ENCODE measurements around the gene ALPI. TPM values are rescaled to one million over a fixed set of nuclear protein-coding genes. Genes with fewer than 3 reads are reported as not detected.

Gene ALPI
- total RNA-seq, 4 donors from 2014 or later = not detected

DNA sequence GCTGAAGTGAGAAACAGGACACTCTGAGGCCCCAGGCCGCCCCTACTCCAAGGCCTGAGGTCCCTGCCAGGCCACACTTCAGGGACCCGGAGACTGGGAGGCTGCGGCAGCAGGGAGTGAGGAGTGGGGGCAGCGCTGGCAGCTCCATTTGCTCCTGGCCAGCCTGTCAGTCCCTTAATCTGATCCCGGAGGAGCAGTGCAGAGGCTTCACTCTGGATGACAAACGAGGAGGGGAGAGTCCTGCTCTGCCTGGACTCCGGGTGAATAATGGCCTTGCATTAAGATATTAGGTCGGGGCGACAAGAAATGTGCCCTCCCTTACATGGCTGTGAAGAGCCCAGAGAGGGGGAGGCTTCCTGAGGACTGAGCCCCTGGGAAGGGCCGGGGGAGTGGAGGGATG is 49.9 kb downstream of the ALPI start:
- WGBS, 2 donors = 60% methylated on average over 2 of the region's 10 CpGs; no CpG with 5 or more reads in 1 of the 2 donors
- Histone ChIP-seq H3K27me3 (peaks cover 0 to 87% (median 7%) of the 10 kb centered on the region in 4 donors), H3K4me3 (no peak overlapping the region), H3K27ac (no peak overlapping the region), H3K9me3 (no peaks in the 10 kb centered on the region), H3K4me1 (peaks cover 3 to 19% (median 10%) of the 10 kb centered on the region in 3 donors), H3K36me3 (no peaks in the 10 kb centered on the region)
- DNase-seq = no peak
- TF ChIP-seq, protein P1, sequence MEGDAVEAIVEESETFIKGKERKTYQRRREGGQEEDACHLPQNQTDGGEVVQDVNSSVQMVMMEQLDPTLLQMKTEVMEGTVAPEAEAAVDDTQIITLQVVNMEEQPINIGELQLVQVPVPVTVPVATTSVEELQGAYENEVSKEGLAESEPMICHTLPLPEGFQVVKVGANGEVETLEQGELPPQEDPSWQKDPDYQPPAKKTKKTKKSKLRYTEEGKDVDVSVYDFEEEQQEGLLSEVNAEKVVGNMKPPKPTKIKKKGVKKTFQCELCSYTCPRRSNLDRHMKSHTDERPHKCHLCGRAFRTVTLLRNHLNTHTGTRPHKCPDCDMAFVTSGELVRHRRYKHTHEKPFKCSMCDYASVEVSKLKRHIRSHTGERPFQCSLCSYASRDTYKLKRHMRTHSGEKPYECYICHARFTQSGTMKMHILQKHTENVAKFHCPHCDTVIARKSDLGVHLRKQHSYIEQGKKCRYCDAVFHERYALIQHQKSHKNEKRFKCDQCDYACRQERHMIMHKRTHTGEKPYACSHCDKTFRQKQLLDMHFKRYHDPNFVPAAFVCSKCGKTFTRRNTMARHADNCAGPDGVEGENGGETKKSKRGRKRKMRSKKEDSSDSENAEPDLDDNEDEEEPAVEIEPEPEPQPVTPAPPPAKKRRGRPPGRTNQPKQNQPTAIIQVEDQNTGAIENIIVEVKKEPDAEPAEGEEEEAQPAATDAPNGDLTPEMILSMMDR (IDR thresholded peaks at IDR 0.05) = no peak
- no peak for TF ChIP-seq POLR2A (IDR thresholded peaks at IDR 0.05)
- intact Hi-C loops (cut with DNase I) = no loop called here

DNA sequence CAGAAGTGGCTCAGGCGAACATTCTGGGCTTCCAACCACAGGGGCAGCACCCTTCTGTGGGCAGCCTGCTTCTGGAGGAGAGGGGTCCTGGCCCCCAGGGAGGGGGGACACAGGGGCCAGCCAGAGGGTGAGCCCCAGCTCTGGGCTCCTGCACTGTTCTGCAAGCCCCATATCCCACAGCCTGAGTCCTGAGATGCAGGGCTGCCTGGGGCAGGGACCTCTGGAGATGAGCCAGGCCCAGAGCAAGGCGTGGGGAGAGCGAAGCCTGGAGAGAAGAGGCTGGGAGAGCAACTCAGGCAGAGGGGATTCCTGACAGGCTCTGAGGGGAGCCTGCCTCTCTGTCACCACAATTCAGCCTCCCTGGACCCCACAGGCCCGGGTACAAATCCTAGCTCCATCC is 50.8 kb downstream of the ALPI start:
- intact Hi-C loops (cut with DNase I) = no loop called here
- H3K9me3 ChIP-seq = no peaks in the 10 kb centered on the region
- peaks cover 3 to 19% (median 10%) of the 10 kb centered on the region in 3 donors for H3K4me1 ChIP-seq
- H3K4me3 ChIP-seq = no peak overlapping the region
- no peaks in the 10 kb centered on the region for H3K36me3 ChIP-seq
- no peak for DNase-seq
- TF ChIP-seq POLR2A (IDR thresholded peaks at IDR 0.05) = no peak
- TF ChIP-seq, protein P1 (IDR thresholded peaks at IDR 0.05) = no peak
- H3K27me3 ChIP-seq = peaks cover 0 to 87% (median 7%) of the 10 kb centered on the region in 4 donors
- no peak overlapping the region for H3K27ac ChIP-seq
- WGBS, 2 donors = 88% methylated on average over 2 of the region's 4 CpGs; no CpG with 5 or more reads in 1 of the 2 donors

DNA sequence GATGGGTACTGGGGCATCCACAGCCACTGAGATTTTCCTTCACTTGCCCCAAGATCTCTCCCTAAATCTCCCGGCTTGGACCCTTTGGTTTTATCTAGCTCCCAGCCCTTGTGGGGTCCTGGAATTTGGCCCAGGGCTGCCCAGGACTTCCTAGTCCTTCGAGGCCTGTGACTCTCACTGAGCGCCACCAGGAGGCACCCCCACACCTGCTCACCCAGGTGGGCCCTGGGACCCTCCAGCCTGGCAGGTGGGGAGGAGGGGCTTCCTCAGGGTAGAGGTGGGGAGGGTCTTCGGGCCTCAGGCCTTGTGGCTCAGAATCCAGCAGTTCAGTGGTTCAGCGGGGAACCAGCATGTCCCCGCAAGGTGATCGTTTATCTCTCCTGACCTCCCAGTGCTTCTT is 52.3 kb downstream of the ALPI start:
- Histone ChIP-seq H3K4me1 (peaks cover 0 to 6% (median 5%) of the 10 kb centered on the region in 3 donors), H3K27ac (no peak overlapping the region), H3K4me3 (no peak overlapping the region), H3K27me3 (peaks cover 0 to 87% (median 6%) of the 10 kb centered on the region in 4 donors), H3K36me3 (no peaks in the 10 kb centered on the region), H3K9me3 (no peaks in the 10 kb centered on the region)
- 70 to 71% methylated on average over 4 of the region's 7 CpGs for WGBS, 2 donors
- no peak for DNase-seq
- intact Hi-C loops (cut with DNase I) = no loop called here
- TF ChIP-seq POLR2A (IDR thresholded peaks at IDR 0.05) = no peak
- TF ChIP-seq, protein P1 (IDR thresholded peaks at IDR 0.05) = no peak

Other genes with a start within 250 kb of the ALPI start
- not detected for gene ALPP, start 77.4 kb upstream of the ALPI start, total RNA-seq
- gene ALPG, start 49.3 kb upstream of the ALPI start, total RNA-seq = not detected
- gene ECEL1, start 31.7 kb downstream of the ALPI start, total RNA-seq = under 1 TPM in 1 of 4 donors, not detected in 3; 0.19 TPM
- gene PRSS56, start 64.2 kb downstream of the ALPI start, total RNA-seq = not detected
- not detected for gene CHRND, start 70.0 kb downstream of the ALPI start, total RNA-seq
- not detected for gene CHRNG, start 83.5 kb downstream of the ALPI start, total RNA-seq
- gene TIGD1, start 94.4 kb downstream of the ALPI start, total RNA-seq = 1 to 10 TPM; 1.2 to 7.1 (median 3.2) TPM
- 10 to 100 TPM; 34.7 to 81.3 (median 58.0) TPM for gene EIF4E2, start 94.5 kb downstream of the ALPI start, total RNA-seq
- 10 to 100 TPM in 1 of 4 donors, 1 to 10 TPM in 2, under 1 TPM in 1; 0.30 to 10.1 (median 2.3) TPM for gene EFHD1, start 177.5 kb downstream of the ALPI start, total RNA-seq
- gene GIGYF2, start 241.2 kb downstream of the ALPI start, total RNA-seq = 10 to 100 TPM; 48.7 to 79.0 (median 62.0) TPM

Data from esophagus squamous epithelium (tissue), 5 donors.